Head of caudate nucleus (tissue), 42 donors: Measurements from ENCODE around the gene SGPP1.
A peak's percentile ranks its signal among the peaks of the same experiment; 100 is the strongest.
"Not testable (repeated sequence)": the region's sequence is repeated elsewhere in the genome, so short reads cannot be mapped to it uniquely, and the experiment has no call there.

Experiments
- DNase-seq, 42 donors: peaks; one replicate each; pipeline versions ENCODE4 v3.0.0 to v3.0.0-alpha.2; 2020 to 2021; ENCODE audit warnings: mixed read lengths in 7 of 42
- intact Hi-C: fragments of 100-400 bp; cut with DNase I; formaldehyde crosslinking; loops from one replicate; pipeline ENCODE4 v1.15.0; 2022

SGPP1 gene

DNA sequence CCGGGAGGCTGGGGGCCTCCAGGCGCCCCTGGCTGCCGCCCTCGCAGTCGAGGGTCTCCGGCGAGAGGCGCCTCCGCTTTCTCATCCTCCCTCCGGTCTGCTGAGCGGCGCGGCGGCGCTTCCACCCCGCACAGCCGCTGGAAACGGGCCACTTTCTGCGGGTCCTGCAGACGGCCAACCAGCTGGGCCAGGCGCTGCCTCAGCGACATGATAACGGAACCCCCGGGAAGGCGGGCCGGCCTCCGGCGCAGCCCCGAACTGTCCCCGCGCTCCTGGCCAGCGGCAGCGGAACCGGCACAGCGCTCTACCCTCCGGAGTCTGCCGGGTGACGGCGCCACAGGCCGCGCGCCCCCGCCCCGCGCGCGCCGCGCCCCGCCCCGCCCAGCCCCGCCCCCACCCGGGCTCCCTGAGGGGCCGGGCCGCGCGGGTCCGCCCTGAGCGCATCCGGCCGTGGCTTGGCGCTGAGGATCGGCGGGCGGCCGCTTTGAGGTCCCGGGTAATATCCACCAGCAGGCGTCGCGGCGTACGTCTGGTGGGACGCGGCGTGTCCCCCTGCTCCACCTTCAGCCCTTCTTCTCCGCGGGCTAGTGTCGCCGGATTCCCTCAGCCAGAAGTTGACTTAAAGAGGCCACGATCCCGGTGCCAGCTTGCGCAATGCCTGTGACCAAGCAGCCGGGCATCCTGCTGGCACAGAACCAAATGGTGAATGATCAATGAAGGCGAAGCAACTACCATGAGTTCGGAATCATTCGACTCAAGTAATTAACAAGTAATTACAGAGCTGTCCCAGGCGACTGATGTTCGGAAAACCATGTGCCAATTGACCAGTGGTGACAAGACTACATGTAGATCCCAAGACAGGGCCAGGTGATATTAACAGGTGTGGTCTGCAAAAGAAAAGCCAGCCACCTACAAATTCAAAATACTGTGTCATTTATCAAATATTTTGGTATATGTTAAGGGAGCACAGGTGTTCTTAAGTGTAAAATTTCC, at the start of gene SGPP1:
Gene SGPP1, minus strand, starts transcription at position 330 of the 993 bp plus-strand sequence. Its CDS starts 121 bp downstream, at position 209.
- intact Hi-C loops = loop anchor here (5.0 kb wide), 2 partner anchors 86 to 186 kb away; partner anchors contain the start of genes PPP2R5E and WDR89
- peak; percentile 31 to 88 (median 73) for DNase-seq

GRCh38 chr14:63777024-63777423, 49.2 kb upstream of the SGPP1 start:
- DNase-seq = no peak
- intact Hi-C loops = no loop called here

- intact Hi-C loops = no loop called here
Measured at GRCh38 chr14:63773504-63773903, 45.6 kb upstream of the SGPP1 start.

GRCh38 chr14:63770187-63770807, 42.4 kb upstream of the SGPP1 start:
- DNase-seq = peak in 38 of 42 donors; percentile 10 to 84 (median 58)
- intact Hi-C loops = no loop called here

More at GRCh38 chr14:63773504-63773903, 45.6 kb upstream of the SGPP1 start:
- no peak for DNase-seq

DNA sequence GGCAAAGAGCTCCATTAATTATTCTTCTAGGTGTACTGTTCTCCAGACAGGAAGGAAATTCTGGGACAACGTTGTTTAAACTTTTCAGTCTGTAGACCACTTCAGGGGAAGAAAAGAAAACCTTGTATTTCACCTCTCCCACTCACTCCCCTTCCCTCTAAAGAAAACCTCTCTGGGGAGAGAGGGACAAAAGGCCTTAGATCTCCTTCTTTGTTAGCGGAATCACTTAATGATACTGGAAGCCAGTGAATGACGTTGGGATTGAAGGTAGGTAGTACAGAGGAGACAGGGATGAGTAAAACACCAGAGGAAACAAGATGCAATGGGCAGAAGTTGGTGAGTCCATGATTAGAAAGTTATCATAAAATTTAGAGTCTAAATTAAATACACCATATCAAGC, 38.7 kb upstream of the SGPP1 start:
- no peak for DNase-seq
- intact Hi-C loops = no loop called here

DNA sequence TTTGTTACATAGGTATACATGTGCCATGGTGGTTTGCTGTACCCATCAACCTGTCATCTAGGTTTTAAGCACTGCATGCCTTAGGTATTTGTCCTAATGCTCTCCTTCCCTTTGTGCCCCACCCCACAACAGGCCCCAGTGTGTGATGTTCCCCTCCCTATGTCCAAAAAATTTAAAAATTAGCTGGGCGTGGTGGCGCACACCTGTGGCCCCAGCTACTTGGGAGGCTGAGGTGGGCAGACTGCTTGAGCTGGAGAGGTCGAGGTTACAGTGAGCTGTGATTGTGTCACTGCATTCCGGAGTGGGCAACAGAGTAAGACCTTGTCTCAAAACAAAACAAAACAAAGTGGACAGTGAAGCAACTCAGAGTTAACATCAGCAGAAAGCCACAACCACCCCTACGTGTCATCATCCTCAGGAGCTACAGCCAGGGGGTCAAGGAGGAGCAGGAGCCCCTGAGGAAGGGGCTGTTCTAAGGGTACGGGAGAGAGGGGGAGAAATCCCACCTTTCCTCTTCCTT, 36.8 kb upstream of the SGPP1 start:
- DNase-seq = no peak
- intact Hi-C loops = no loop called here

- no peak for DNase-seq
- intact Hi-C loops = no loop called here
Measured at GRCh38 chr14:63764103-63764502, 36.2 kb upstream of the SGPP1 start.

- DNase-seq = no peak
- intact Hi-C loops = no loop called here
Measured at GRCh38 chr14:63761351-63762117, 33.7 kb upstream of the SGPP1 start.

GRCh38 chr14:63760014-63760413, 32.1 kb upstream of the SGPP1 start:
- DNase-seq = no peak

GRCh38 chr14:63759456-63759855, 31.6 kb upstream of the SGPP1 start:
- intact Hi-C loops = no loop called here
- no peak for DNase-seq

More at GRCh38 chr14:63760014-63760413, 32.1 kb upstream of the SGPP1 start:
- intact Hi-C loops = no loop called here

DNA sequence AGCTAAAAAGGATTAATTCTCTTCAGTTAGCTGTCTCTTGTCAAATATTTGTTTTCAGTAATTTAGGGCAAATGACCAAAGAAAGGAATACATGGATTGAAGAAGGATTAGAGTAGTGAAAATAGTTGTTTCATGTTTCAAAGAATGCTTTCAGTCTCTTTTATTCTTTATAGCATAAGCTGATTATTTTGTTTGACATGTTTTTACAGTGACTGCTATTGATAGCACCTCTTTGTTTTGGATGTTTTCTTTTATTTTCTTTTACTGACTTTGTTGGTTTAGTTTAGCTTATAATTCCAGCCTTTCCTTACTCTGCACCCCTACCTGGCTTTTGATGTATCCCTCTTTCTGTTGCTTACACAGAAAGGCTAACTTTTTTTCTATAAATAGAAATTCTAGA, 29.3 kb upstream of the SGPP1 start:
- no peak for DNase-seq
- intact Hi-C loops = no loop called here

GRCh38 chr14:63752449-63753169, 24.7 kb upstream of the SGPP1 start:
- intact Hi-C loops = no loop called here
- peak in 7 of 42 donors; percentile 8 to 21 (median 16) for DNase-seq

DNA sequence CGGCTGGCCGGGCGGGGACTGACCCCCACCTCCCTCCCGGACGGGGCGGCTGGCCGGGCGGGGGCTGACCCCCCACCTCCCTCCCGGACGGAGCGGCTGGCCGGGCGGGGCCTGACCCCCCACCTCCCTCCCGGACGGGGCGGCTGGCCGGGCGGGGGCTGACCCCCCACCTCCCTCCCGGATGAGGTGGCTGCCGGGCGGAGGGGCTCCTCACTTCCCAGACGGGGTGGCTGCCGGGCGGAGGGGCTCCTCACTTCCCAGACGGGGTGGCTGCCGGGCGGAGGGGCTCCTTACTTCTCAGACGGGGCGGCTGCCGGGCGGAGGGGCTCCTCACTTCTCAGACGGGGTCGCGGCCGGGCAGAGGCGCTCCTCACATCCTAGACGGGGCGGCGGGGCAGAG, 23.2 kb upstream of the SGPP1 start:
- DNase-seq, intact Hi-C loops: not testable (repeated sequence)

DNA sequence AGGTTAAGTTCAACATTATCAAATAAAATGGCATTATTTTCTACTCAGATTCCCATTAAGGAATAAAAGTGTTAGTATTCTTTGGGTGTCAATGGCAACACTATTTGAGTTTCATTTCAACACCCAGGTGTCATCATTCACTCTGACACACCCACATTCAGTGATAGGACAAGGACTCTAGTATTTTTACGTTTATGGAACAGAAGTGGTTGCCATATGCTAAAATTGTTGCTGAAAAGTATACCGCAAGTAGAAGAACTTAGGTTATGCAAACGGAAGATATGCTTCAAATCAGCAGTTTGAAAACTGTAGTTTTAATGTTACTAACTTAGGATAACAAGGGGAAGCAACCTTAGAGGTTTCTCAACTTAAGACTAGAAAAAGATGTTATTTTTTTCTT, 20.0 kb upstream of the SGPP1 start:
- intact Hi-C loops = no loop called here

GRCh38 chr14:63745858-63746425, 18.1 kb upstream of the SGPP1 start:
- DNase-seq = peak in 7 of 42 donors; percentile 10 to 59 (median 27)
- intact Hi-C loops = no loop called here

More for the DNA sequence above, 20.0 kb upstream of the SGPP1 start:
- no peak for DNase-seq

DNA sequence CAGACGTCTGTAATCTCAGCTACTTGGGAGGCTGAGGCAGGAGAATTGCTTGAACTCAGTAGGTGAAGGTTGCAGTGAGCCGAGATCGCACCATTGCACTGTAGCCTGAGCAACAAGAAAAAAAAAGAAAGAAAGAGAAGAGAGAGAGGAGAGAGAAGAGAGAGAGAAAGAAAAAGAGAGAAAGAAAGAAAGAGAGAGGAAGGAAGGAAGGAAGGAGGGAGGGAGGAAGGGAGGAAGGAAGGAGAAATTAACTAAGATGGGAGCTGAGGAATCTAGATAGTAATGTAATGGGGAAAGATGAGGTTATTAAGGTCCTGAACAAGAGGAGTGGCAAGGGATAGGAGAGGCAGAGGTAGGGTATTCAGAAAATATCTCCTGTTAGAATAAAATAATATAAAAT, 17.4 kb upstream of the SGPP1 start:
- intact Hi-C loops = no loop called here

DNA sequence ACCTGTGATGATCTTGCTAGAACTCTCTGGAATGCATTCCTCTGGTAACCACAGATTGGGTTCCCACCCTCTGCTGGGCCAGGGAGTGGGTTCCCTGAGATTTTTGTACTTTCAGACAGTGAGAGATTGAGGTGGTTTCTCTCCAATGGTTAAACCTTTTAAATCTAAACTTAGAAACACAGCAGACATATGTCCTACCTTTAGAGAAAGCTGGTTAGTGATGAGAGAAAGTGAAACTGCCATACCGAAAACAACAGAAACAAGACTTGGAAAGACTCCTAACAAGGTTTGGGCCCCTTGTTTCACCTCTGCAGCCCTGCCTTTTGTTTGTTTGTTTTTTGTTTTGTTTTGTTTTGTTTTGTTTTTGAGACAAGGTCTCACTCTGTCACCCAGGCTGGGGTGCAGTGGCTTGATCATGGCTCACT, 9.7 kb upstream of the SGPP1 start:
- intact Hi-C loops = no loop called here
- DNase-seq = no peak

More for the DNA sequence above, 17.4 kb upstream of the SGPP1 start:
- no peak for DNase-seq

GRCh38 chr14:63735720-63736119, 7.9 kb upstream of the SGPP1 start:
- no peak for DNase-seq
- intact Hi-C loops = no loop called here
